GM12891 (cell line): ENCODE measurements around the gene KCMF1. TPM values are rescaled to one million over a fixed set of nuclear protein-coding genes. Genes with fewer than 3 reads are reported as not detected.

ENCODE experiments used
- DNase-seq: peaks from one replicate; pipeline ENCODE4 v3.0.0; 2011; ENCODE audit warnings: low spot score; ENCODE audit not compliant: insufficient read length
- FAIRE-seq: peaks from 2 replicates; lab custom pipeline; 2011; peaks lifted over from hg19 to GRCh38; lab: Jason Lieb, UNC
- PAX5 ChIP-seq: IDR thresholded peaks from 2 replicates; pipeline ENCODE4 v1.6.1; 2011; ENCODE audit warnings: low read length, moderate library complexity, mild to moderate bottlenecking; ENCODE audit not compliant: insufficient read depth, severe bottlenecking
- POLR2A ChIP-seq: IDR thresholded peaks from 2 replicates; pipeline ENCODE4 v1.6.1; 2011; ENCODE audit warnings: low read depth, low read length, control low read depth
- POLR2AphosphoS5 ChIP-seq: IDR thresholded peaks from 2 replicates; pipeline ENCODE4 v1.6.1; 2011; ENCODE audit warnings: low read depth, low read length, control low read depth
- POU2F2 ChIP-seq: IDR thresholded peaks from 2 replicates; pipeline ENCODE4 v1.6.1; 2011; ENCODE audit warnings: low read depth, mild to moderate bottlenecking, control low read depth, low read length, moderate library complexity
- SPI1 ChIP-seq: IDR thresholded peaks from 2 replicates; pipeline ENCODE4 v1.6.1; 2011; ENCODE audit warnings: low read depth, low read length, control low read depth
- TAF1 ChIP-seq: IDR thresholded peaks from 2 replicates; pipeline ENCODE4 v1.6.1; 2011; ENCODE audit warnings: low read depth, low read length, control low read depth
- polyA plus RNA-seq: library from polyadenylated mRNA; unstranded; fragments of >200 nt; gene quantifications from one replicate; pipeline ENCODE4 v1.2.1, GENCODE V29; 2012; ENCODE audit warnings: low read depth, missing spikeins, inconsistent platforms; ENCODE audit not compliant: missing spikeins

Gene KCMF1
- polyA plus RNA-seq: 35.9 TPM

GRCh38 chr2:84970868-84971509 lies at the start of gene KCMF1:
TSS of gene KCMF1 (plus strand) at chr2:84971161. CDS start at chr2:84971452, 291 bp downstream.
- DNase-seq (peak; percentile 70), FAIRE-seq (no peak)
- TF ChIP-seq TAF1: no peak; the same call in 1 of the 2 replicates
- no peak for TF ChIP-seq POU2F2
- no peak for TF ChIP-seq SPI1
- no peak for TF ChIP-seq POLR2AphosphoS5
- no peak for TF ChIP-seq PAX5
- no peak for TF ChIP-seq POLR2A

GRCh38 chr2:84923009-84923408 lies 48.0 kb upstream of the KCMF1 start:
- no peak for DNase-seq
- no peak for FAIRE-seq
- TF ChIP-seq POLR2A (no peak), TAF1 (no peak), POU2F2 (no peak), SPI1 (no peak), POLR2AphosphoS5 (no peak), PAX5 (no peak)

- FAIRE-seq: no peak
- TF ChIP-seq POLR2AphosphoS5: no peak
- TF ChIP-seq SPI1: peak; percentile 20; the same call in 1 of the 2 replicates
- TF ChIP-seq POU2F2: peak; percentile 74
- no peak for TF ChIP-seq POLR2A
- TF ChIP-seq TAF1: no peak
- TF ChIP-seq PAX5: no peak
- no peak for DNase-seq
Observed at GRCh38 chr2:84924173-84925106, 46.5 kb upstream of the KCMF1 start.

GRCh38 chr2:84925336-84925723 lies 45.6 kb upstream of the KCMF1 start:
- no peak for DNase-seq
- TF ChIP-seq POU2F2: no peak
- no peak for TF ChIP-seq POLR2A
- TF ChIP-seq SPI1: no peak
- no peak for TF ChIP-seq PAX5
- no peak for TF ChIP-seq POLR2AphosphoS5
- TF ChIP-seq TAF1: no peak
- no peak for FAIRE-seq

GRCh38 chr2:84925724-84926376 lies 45.1 kb upstream of the KCMF1 start:
- DNase-seq (no peak), FAIRE-seq (peak; percentile 98)
- TF ChIP-seq POLR2A: no peak
- TF ChIP-seq POU2F2: peak; percentile 94
- TF ChIP-seq TAF1: 0 out of 2 replicates have a peak, but pooled peaks have one; percentile 28

- DNase-seq (no peak), FAIRE-seq (no peak)
- TF ChIP-seq POLR2AphosphoS5 (no peak), POU2F2 (no peak), POLR2A (no peak), SPI1 (no peak), PAX5 (no peak), TAF1 (no peak)
Observed at GRCh38 chr2:84927275-84927627, 43.7 kb upstream of the KCMF1 start.

GRCh38 chr2:84931384-84931821 lies 39.6 kb upstream of the KCMF1 start:
- TF ChIP-seq POU2F2 (no peak), POLR2A (no peak), PAX5 (no peak), POLR2AphosphoS5 (no peak), TAF1 (no peak), SPI1 (no peak)
- FAIRE-seq (peak; percentile 28), DNase-seq (no peak)

- DNase-seq: no peak
- FAIRE-seq: no peak
- no peak for TF ChIP-seq PAX5
- TF ChIP-seq TAF1: no peak
Observed at GRCh38 chr2:84938194-84938879, 32.6 kb upstream of the KCMF1 start.

GRCh38 chr2:84939426-84940087 lies 31.4 kb upstream of the KCMF1 start:
- peak; percentile 38 for DNase-seq
- TF ChIP-seq POLR2AphosphoS5 (peak; percentile 69), TAF1 (peak; percentile 67; the same call in 1 of the 2 replicates), PAX5 (no peak), SPI1 (no peak), POU2F2 (peak; percentile 52; the same call in 1 of the 2 replicates), POLR2A (peak; percentile 82)
- peak; percentile 95 for FAIRE-seq
